ENCODE data around the gene LPAR1. TPM values are rescaled to one million over a fixed set of nuclear protein-coding genes. Genes with fewer than 3 reads are reported as not detected.

Gene LPAR1
- total and polyA plus RNA-seq, 10 of the 15 experiments (the other 5 are each of a cell fraction or from before 2014, with no cell fraction given), result 3.3 to 12.9 (median 8.4) TPM

DNA sequence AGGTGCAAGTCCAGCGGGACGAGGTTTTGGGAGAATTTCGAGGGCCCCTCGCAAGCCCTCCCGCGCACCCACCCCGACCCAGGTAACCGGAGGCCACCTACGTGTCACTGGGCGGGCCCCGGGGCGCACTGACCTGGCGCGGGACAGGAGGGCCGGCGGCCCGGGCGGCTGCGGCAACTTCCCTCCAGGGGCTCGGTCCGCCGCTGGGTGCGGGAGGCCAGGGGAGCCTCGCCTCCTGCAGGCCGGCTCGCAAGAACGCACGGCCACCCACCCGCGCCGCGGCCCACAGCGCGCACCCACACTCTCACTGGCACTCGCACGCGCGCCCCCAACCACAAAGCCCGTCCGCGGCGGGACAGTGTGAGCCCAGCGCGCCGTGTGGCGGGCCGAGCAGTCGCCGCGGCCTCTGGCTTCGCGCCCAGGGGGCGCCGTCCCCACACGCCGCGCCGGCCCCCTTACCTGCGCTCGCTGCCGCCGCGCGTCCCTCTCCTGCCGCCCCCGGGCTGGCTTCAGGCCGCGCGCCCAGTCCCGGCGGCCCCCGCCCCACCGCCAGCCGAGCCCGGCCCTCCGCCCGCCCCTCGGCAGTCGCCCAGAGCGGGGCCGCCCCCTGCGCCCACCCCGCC, 451 bp downstream of the LPAR1 start (continued):
- TF ChIP-seq, protein P1, sequence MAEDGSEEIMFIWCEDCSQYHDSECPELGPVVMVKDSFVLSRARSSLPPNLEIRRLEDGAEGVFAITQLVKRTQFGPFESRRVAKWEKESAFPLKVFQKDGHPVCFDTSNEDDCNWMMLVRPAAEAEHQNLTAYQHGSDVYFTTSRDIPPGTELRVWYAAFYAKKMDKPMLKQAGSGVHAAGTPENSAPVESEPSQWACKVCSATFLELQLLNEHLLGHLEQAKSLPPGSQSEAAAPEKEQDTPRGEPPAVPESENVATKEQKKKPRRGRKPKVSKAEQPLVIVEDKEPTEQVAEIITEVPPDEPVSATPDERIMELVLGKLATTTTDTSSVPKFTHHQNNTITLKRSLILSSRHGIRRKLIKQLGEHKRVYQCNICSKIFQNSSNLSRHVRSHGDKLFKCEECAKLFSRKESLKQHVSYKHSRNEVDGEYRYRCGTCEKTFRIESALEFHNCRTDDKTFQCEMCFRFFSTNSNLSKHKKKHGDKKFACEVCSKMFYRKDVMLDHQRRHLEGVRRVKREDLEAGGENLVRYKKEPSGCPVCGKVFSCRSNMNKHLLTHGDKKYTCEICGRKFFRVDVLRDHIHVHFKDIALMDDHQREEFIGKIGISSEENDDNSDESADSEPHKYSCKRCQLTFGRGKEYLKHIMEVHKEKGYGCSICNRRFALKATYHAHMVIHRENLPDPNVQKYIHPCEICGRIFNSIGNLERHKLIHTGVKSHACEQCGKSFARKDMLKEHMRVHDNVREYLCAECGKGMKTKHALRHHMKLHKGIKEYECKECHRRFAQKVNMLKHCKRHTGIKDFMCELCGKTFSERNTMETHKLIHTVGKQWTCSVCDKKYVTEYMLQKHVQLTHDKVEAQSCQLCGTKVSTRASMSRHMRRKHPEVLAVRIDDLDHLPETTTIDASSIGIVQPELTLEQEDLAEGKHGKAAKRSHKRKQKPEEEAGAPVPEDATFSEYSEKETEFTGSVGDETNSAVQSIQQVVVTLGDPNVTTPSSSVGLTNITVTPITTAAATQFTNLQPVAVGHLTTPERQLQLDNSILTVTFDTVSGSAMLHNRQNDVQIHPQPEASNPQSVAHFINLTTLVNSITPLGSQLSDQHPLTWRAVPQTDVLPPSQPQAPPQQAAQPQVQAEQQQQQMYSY (CRISPR knock-in tag; IDR thresholded peaks at IDR 0.05), result no peak
- TF ChIP-seq KLF5 (IDR thresholded peaks at IDR 0.05; ENCODE audit: partially characterized antibody) (no peak), BACH1 (IDR thresholded peaks at IDR 0.05; ENCODE audit: borderline replicate concordance) (peak; percentile 90), RELA (IDR thresholded peaks at IDR 0.05; ENCODE audit: borderline replicate concordance, partially characterized antibody) (no peak), NR2C2 (IDR thresholded peaks at IDR 0.05; ENCODE audit: borderline replicate concordance, control insufficient read depth, insufficient read length, low read depth) (no peak), TCF3 (IDR thresholded peaks at IDR 0.05; ENCODE audit: borderline replicate concordance, insufficient read depth, low read depth, low read length) (no peak), ZSCAN29 (IDR thresholded peaks at IDR 0.05) (0 out of 2 replicates have a peak, but pooled peaks have one; percentile 42), NRF1 (conservative IDR thresholded peaks at IDR 0.05; ENCODE audit: low read depth, low read length) (no peak), RUNX3 (IDR thresholded peaks at IDR 0.05; ENCODE audit: low read length) (peak; percentile 62), GATAD2B (conservative IDR thresholded peaks at IDR 0.05; ENCODE audit: low read depth) (peak; percentile 98), NFYB (IDR thresholded peaks at IDR 0.05; ENCODE audit: insufficient read depth, low read depth, low read length) (no peak), DPF2 (IDR thresholded peaks at IDR 0.05) (peak; percentile 94), ETV6 (conservative IDR thresholded peaks at IDR 0.05 in 1 of 2, IDR thresholded peaks at IDR 0.05 in 1 of 2; ENCODE audit: borderline replicate concordance in 1 of 2, low read depth in 1 of 2) (no peak), SRF (IDR thresholded peaks at IDR 0.05; ENCODE audit: low read depth in 2 of 2, low read length in 2 of 2) (no peak)
- TF ChIP-seq, protein P2, sequence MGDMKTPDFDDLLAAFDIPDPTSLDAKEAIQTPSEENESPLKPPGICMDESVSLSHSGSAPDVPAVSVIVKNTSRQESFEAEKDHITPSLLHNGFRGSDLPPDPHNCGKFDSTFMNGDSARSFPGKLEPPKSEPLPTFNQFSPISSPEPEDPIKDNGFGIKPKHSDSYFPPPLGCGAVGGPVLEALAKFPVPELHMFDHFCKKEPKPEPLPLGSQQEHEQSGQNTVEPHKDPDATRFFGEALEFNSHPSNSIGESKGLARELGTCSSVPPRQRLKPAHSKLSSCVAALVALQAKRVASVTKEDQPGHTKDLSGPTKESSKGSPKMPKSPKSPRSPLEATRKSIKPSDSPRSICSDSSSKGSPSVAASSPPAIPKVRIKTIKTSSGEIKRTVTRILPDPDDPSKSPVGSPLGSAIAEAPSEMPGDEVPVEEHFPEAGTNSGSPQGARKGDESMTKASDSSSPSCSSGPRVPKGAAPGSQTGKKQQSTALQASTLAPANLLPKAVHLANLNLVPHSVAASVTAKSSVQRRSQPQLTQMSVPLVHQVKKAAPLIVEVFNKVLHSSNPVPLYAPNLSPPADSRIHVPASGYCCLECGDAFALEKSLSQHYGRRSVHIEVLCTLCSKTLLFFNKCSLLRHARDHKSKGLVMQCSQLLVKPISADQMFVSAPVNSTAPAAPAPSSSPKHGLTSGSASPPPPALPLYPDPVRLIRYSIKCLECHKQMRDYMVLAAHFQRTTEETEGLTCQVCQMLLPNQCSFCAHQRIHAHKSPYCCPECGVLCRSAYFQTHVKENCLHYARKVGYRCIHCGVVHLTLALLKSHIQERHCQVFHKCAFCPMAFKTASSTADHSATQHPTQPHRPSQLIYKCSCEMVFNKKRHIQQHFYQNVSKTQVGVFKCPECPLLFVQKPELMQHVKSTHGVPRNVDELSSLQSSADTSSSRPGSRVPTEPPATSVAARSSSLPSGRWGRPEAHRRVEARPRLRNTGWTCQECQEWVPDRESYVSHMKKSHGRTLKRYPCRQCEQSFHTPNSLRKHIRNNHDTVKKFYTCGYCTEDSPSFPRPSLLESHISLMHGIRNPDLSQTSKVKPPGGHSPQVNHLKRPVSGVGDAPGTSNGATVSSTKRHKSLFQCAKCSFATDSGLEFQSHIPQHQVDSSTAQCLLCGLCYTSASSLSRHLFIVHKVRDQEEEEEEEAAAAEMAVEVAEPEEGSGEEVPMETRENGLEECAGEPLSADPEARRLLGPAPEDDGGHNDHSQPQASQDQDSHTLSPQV (IDR thresholded peaks at IDR 0.05), result no peak
- TF ChIP-seq, protein P3, sequence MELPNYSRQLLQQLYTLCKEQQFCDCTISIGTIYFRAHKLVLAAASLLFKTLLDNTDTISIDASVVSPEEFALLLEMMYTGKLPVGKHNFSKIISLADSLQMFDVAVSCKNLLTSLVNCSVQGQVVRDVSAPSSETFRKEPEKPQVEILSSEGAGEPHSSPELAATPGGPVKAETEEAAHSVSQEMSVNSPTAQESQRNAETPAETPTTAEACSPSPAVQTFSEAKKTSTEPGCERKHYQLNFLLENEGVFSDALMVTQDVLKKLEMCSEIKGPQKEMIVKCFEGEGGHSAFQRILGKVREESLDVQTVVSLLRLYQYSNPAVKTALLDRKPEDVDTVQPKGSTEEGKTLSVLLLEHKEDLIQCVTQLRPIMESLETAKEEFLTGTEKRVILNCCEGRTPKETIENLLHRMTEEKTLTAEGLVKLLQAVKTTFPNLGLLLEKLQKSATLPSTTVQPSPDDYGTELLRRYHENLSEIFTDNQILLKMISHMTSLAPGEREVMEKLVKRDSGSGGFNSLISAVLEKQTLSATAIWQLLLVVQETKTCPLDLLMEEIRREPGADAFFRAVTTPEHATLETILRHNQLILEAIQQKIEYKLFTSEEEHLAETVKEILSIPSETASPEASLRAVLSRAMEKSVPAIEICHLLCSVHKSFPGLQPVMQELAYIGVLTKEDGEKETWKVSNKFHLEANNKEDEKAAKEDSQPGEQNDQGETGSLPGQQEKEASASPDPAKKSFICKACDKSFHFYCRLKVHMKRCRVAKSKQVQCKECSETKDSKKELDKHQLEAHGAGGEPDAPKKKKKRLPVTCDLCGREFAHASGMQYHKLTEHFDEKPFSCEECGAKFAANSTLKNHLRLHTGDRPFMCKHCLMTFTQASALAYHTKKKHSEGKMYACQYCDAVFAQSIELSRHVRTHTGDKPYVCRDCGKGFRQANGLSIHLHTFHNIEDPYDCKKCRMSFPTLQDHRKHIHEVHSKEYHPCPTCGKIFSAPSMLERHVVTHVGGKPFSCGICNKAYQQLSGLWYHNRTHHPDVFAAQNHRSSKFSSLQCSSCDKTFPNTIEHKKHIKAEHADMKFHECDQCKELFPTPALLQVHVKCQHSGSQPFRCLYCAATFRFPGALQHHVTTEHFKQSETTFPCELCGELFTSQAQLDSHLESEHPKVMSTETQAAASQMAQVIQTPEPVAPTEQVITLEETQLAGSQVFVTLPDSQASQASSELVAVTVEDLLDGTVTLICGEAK (IDR thresholded peaks at IDR 0.05; ENCODE audit: borderline replicate concordance), result no peak
- TF ChIP-seq, protein P4, sequence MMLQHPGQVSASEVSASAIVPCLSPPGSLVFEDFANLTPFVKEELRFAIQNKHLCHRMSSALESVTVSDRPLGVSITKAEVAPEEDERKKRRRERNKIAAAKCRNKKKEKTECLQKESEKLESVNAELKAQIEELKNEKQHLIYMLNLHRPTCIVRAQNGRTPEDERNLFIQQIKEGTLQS (IDR thresholded peaks at IDR 0.05; ENCODE audit: borderline replicate concordance, extremely low read depth, low read depth, low read length), result no peak

All from GM12878 (cell line).